SJSA1 (cell line): ENCODE measurements around the gene PPM1M. TPM values are rescaled to one million over a fixed set of nuclear protein-coding genes. Genes with fewer than 3 reads are reported as not detected.

ENCODE experiments used
- total RNA-seq: library from RNA; depleted of rRNA; stranded (reverse); fragments of >200 nt; shearing (Covaris generic); gene quantifications from 2 replicates; pipeline ENCODE4 v1.2.3, GENCODE V29; 2014; rRNA removed

PPM1M gene
- total RNA-seq, 1 experiment from 2014 or later = 5.5 TPM

Other genes with a start within 250 kb of the PPM1M start
- 462 and 868 TPM in 2 replicates for gene RPL29, start 249.9 kb upstream of the PPM1M start, total RNA-seq
- gene DUSP7, start 189.2 kb upstream of the PPM1M start, total RNA-seq = 7.9 and 13.3 TPM in 2 replicates
- gene POC1A, start 91.3 kb upstream of the PPM1M start, total RNA-seq = 12.8 and 14.2 TPM in 2 replicates
- gene ALAS1, start 47.6 kb upstream of the PPM1M start, total RNA-seq = 26.6 and 44.8 TPM in 2 replicates
- gene TLR9, start 20.1 kb upstream of the PPM1M start, total RNA-seq = not detected in 2 replicates
- gene TWF2, start 6.6 kb upstream of the PPM1M start, total RNA-seq = 61.1 and 66.5 TPM in 2 replicates
- 24.1 and 37.0 TPM in 2 replicates for gene WDR82, start 32.9 kb downstream of the PPM1M start, total RNA-seq
- gene GLYCTK, start 42.1 kb downstream of the PPM1M start, total RNA-seq = 3.7 and 6.1 TPM in 2 replicates
- 0.47 and 1.1 TPM in 2 replicates for gene DNAH1, start 70.6 kb downstream of the PPM1M start, total RNA-seq
- 50.2 and 60.1 TPM in 2 replicates for gene BAP1, start 164.2 kb downstream of the PPM1M start, total RNA-seq
- gene PHF7, start 164.9 kb downstream of the PPM1M start, total RNA-seq = 7.6 and 9.5 TPM in 2 replicates
- gene SEMA3G, start 199.3 kb downstream of the PPM1M start, total RNA-seq = 0.13 TPM in 1 of 2 replicates, not detected in the other
- gene TNNC1, start 208.3 kb downstream of the PPM1M start, total RNA-seq = 18.2 and 32.1 TPM in 2 replicates
- 22.4 and 24.8 TPM in 2 replicates for gene NISCH, start 209.8 kb downstream of the PPM1M start, total RNA-seq
- gene STAB1, start 249.6 kb downstream of the PPM1M start, total RNA-seq = not detected in 2 replicates